Mucosa of descending colon (tissue), 3 donors: ENCODE measurements around the gene TNFRSF1B. TPM values are rescaled to one million over a fixed set of nuclear protein-coding genes. Genes with fewer than 3 reads are reported as not detected.

Experiments
- ATAC-seq: fragments of 200-7000 bp; cut with Tn5 transposase; one replicate; pipeline ENCODE4 v1.9.1; 2020; ENCODE audit warnings: mild to moderate bottlenecking, moderate library complexity
- DNase-seq, 3 donors: peaks; one replicate each; pipeline ENCODE4 v3.0.0-alpha.2; 2020
- H3K36me3 ChIP-seq: fragments of 200-600 bp; one replicate; pipeline ENCODE4 v1.8.0; 2021; ENCODE audit warnings: low read depth, mild to moderate bottlenecking
- H3K4me1 ChIP-seq: fragments of 200-600 bp; one replicate; pipeline ENCODE4 v1.8.0; 2021; ENCODE audit warnings: low read depth, mild to moderate bottlenecking
- H3K4me3 ChIP-seq: fragments of 200-600 bp; one replicate; pipeline ENCODE4 v1.8.0; 2021; ENCODE audit warnings: mild to moderate bottlenecking
- H3K9me3 ChIP-seq: fragments of 200-600 bp; one replicate; pipeline ENCODE4 v1.8.0; 2021; ENCODE audit warnings: mild to moderate bottlenecking
- CTCF ChIP-seq: fragments of 200-600 bp; IDR thresholded peaks from one replicate; pipeline ENCODE4 v1.8.0; 2022; ENCODE audit warnings: antibody characterized with exemption, mild to moderate bottlenecking
- intact Hi-C, 2 donors: fragments of 100-400 bp; cut with DNase I in 1 of 2; cut with micrococcal nuclease in 1 of 2; formaldehyde crosslinking; loops; one replicate each; pipeline versions ENCODE4 v1.11.0 to v1.11.1; 2022; cut with DNase I, micrococcal nuclease
- total RNA-seq, 3 donors: library from RNA; stranded (reverse); fragmentation: NEBNext Ultra II Directional in 2 of 3; extraction: Animal tissue kit (Norgen Biotek cat#: 25700) in 2 of 3; gene quantifications; one replicate each; pipeline versions ENCODE4 v1.2.1 to v1.2.4, GENCODE V29; 2021 to 2023
- donor health status: DM: no; HTN: no; CAD: no; lungs with moderate emphysema.
- donor health status: DM: no; HTN: no; CAD: no.
- donor health status: DM: no; HTN: yes; CAD: no.

Gene TNFRSF1B
- total RNA-seq, 3 donors from 2014 or later = 20.3 to 39.3 (median 31.6) TPM

- intact Hi-C loops = no loop called here
- Histone ChIP-seq H3K4me3 (peak within 1 kb of the TSS; percentile 96), H3K4me1 (peaks cover 10% of the 10 kb centered on the region), H3K36me3 (no peaks in the 10 kb centered on the region), H3K9me3 (no peaks in the 10 kb centered on the region)
- peak; percentile 98 for TF ChIP-seq CTCF
- ATAC-seq (peak; percentile 95), DNase-seq (peak; percentile 89 to 90 (median 89))
Measured at GRCh38 chr1:12229835-12230548, 63.2 kb downstream of the TNFRSF1B start, which contains the start of gene VPS13D. TSS of gene VPS13D (plus strand) at chr1:12230030. CDS start at chr1:12234267, 4,237 bp downstream.

- intact Hi-C loops = no loop called here
- peak overlapping the region; percentile 96 for H3K4me3 ChIP-seq
- no peaks in the 10 kb centered on the region for H3K36me3 ChIP-seq
- peak; percentile 62 to 78 (median 73) for DNase-seq
- no peaks in the 10 kb centered on the region for H3K9me3 ChIP-seq
- ATAC-seq = peak; percentile 76
- H3K4me1 ChIP-seq = peaks cover 10% of the 10 kb centered on the region
- no peak for TF ChIP-seq CTCF
Measured at GRCh38 chr1:12230549-12231275, 63.9 kb downstream of the TNFRSF1B start.

- peak overlapping the region; percentile 96 for H3K4me3 ChIP-seq
- intact Hi-C loops = no loop called here
- TF ChIP-seq CTCF = no peak
- ATAC-seq (no peak), DNase-seq (no peak)
- H3K36me3 ChIP-seq = no peaks in the 10 kb centered on the region
- H3K9me3 ChIP-seq = no peaks in the 10 kb centered on the region
- peaks cover 10% of the 10 kb centered on the region for H3K4me1 ChIP-seq
Measured at GRCh38 chr1:12231276-12231595, 64.4 kb downstream of the TNFRSF1B start.

- intact Hi-C loops = no loop called here
- H3K4me3 ChIP-seq = no peak overlapping the region
- no peaks in the 10 kb centered on the region for H3K36me3 ChIP-seq
- no peaks in the 10 kb centered on the region for H3K9me3 ChIP-seq
- DNase-seq (peak in 1 of 3 donors; percentile 15), ATAC-seq (no peak)
- peaks cover 10% of the 10 kb centered on the region for H3K4me1 ChIP-seq
- no peak for TF ChIP-seq CTCF
Measured at GRCh38 chr1:12232221-12232620, 65.4 kb downstream of the TNFRSF1B start.

GRCh38 chr1:12244078-12244477 is 77.3 kb downstream of the TNFRSF1B start:
- Histone ChIP-seq H3K4me1 (no peaks in the 10 kb centered on the region), H3K36me3 (no peaks in the 10 kb centered on the region), H3K9me3 (no peaks in the 10 kb centered on the region), H3K4me3 (no peak overlapping the region)
- no peak for TF ChIP-seq CTCF
- DNase-seq (no peak), ATAC-seq (no peak)
- intact Hi-C loops = no loop called here
